K562 (cell line): ENCODE data around the gene OR2AT4. TPM values are rescaled to one million over a fixed set of nuclear protein-coding genes. Genes with fewer than 3 reads are reported as not detected.

Source experiments
- BDP1 ChIP-seq: IDR thresholded peaks from 3 replicates; pipeline ENCODE4 v1.6.1; 2011; ENCODE audit not compliant: insufficient read length, insufficient read depth
- ESRRA ChIP-seq: fragments of 450-650 bp; IDR thresholded peaks from 2 replicates; pipeline ENCODE4 v1.6.1; 2014; ENCODE audit warnings: low read depth, mild to moderate bottlenecking, moderate library complexity, borderline replicate concordance
- HDAC8 ChIP-seq: fragments of 450-650 bp; IDR thresholded peaks from 2 replicates; pipeline ENCODE4 v1.6.1; 2016; ENCODE audit warnings: mild to moderate bottlenecking, missing genetic modification characterization, moderate library complexity, missing compliant biosample characterization
- HNRNPH1 ChIP-seq: fragments of 200-400 bp; formaldehyde crosslinking; optimal IDR thresholded peaks from 2 replicates; pipeline ENCODE3; 2017; ENCODE audit warnings: low read depth, mild to moderate bottlenecking, low read length, moderate library complexity
- IFI16 ChIP-seq: fragments of 250-450 bp; sonication (Bioruptor Pico); IDR thresholded peaks from 2 replicates; pipeline ENCODE4 v2.1.2; 2022; ENCODE audit warnings: mild to moderate bottlenecking, inconsistent platforms
- KDM1A ChIP-seq, 2 experiments: fragments of 450-650 bp; IDR thresholded peaks; 2 replicates each; pipeline ENCODE4 v1.6.1; 2016; ENCODE audit warnings: mild to moderate bottlenecking in 2 of 2
- MED1 ChIP-seq: sonication (generic); formaldehyde crosslinking; IDR thresholded peaks from 2 replicates; pipeline ENCODE4 v1.8.1; 2023; ENCODE audit warnings: missing genetic modification reagents, borderline replicate concordance
- NFE2 ChIP-seq: IDR thresholded peaks from 2 replicates; pipeline ENCODE4 v1.6.1; 2014; ENCODE audit warnings: antibody characterized with exemption, low read depth
- POLR2G ChIP-seq: fragments of 200-400 bp; formaldehyde crosslinking; IDR thresholded peaks from 2 replicates; pipeline ENCODE4 v1.6.1; 2017; ENCODE audit warnings: low read depth, mild to moderate bottlenecking, antibody characterized with exemption, low read length, moderate library complexity
- RBM14 ChIP-seq: fragments of 200-400 bp; formaldehyde crosslinking; IDR thresholded peaks from 2 replicates; pipeline ENCODE4 v1.6.1; 2018; ENCODE audit warnings: low read depth, mild to moderate bottlenecking, low read length, moderate library complexity, borderline replicate concordance; ENCODE audit not compliant: insufficient read depth
- TAF15 ChIP-seq: fragments of 200-400 bp; formaldehyde crosslinking; IDR thresholded peaks from 2 replicates; pipeline ENCODE4 v1.6.1; 2017; ENCODE audit warnings: mild to moderate bottlenecking, low read depth, low read length, moderate library complexity
- XRCC3 ChIP-seq: fragments of 450-650 bp; IDR thresholded peaks from 2 replicates; pipeline ENCODE4 v1.6.1; 2017; ENCODE audit warnings: mild to moderate bottlenecking, moderate library complexity
- ZFP30 ChIP-seq: fragments of 250-450 bp; sonication (Bioruptor Pico); IDR thresholded peaks from 2 replicates; pipeline ENCODE4 v1.8.0; 2022; ENCODE audit warnings: moderate library complexity, mild to moderate bottlenecking, inconsistent platforms, borderline replicate concordance
- ZNF165 ChIP-seq: fragments of 250-450 bp; sonication (Bioruptor Pico); IDR thresholded peaks from 2 replicates; pipeline ENCODE4 v1.4.0; 2020; ENCODE audit warnings: borderline replicate concordance
- ZNF57 ChIP-seq: fragments of 450-650 bp; formaldehyde crosslinking; IDR thresholded peaks from 2 replicates; pipeline ENCODE4 v1.4.0; 2020; ENCODE audit warnings: mild to moderate bottlenecking, moderate library complexity
- polyA plus RNA-seq, 8 experiments: library from polyadenylated mRNA; depleted of rRNA in 4 of 8; stranded (reverse) in 5 of 8; unstranded in 3 of 8; fragments of >200 nt; fragmentation: Nextera tagmentation in 2 of 8; fragmentation: Illumina TruSeq in 1 of 8; extraction: Ambion mirVana in 2 of 8; extraction: Trizol in 1 of 8; gene quantifications; 2 replicates each; pipeline versions ENCODE4 v1.2.1 to v1.2.3, GENCODE V29; 2011 to 2014; ENCODE audit warnings: inconsistent platforms in 1 of 8, missing spikeins in 1 of 8
- total RNA-seq, 7 experiments: library from RNA; depleted of rRNA in 6 of 7; stranded (reverse); fragments of >200 nt in 6 of 7; fragmentation: Illumina TruSeq in 2 of 7; extraction: Trizol in 2 of 7; gene quantifications; 2 replicates each; pipeline versions ENCODE4 v1.2.1 to v1.2.3, GENCODE V29; 2011 to 2021; ENCODE audit warnings: low replicate concordance in 1 of 7
- TF ChIP-seq, protein P1 (sequence below): IDR thresholded peaks from 3 replicates; pipeline ENCODE4 v1.6.1; 2011; ENCODE audit warnings: borderline replicate concordance, mild to moderate bottlenecking, moderate library complexity; ENCODE audit not compliant: insufficient read length; ENCODE audit errors: extremely low read depth
- TF ChIP-seq, protein P2 (sequence below): sonication (generic); formaldehyde crosslinking; IDR thresholded peaks from 2 replicates; pipeline ENCODE4 v1.8.1; 2023; ENCODE audit warnings: mild to moderate bottlenecking, missing genetic modification reagents
- TF ChIP-seq, protein P3 (sequence below): fragments of 450-650 bp; IDR thresholded peaks from 2 replicates; pipeline ENCODE4 v1.6.1; 2016; ENCODE audit warnings: low read depth, mild to moderate bottlenecking, moderate library complexity
- TF ChIP-seq, protein P4 (sequence below): fragments of 450-650 bp; IDR thresholded peaks from 2 replicates; pipeline ENCODE4 v1.6.1; 2017; ENCODE audit warnings: antibody characterized with exemption
- TF ChIP-seq, protein P5 (sequence below): fragments of 200-400 bp; formaldehyde crosslinking; IDR thresholded peaks from 2 replicates; pipeline ENCODE4 v1.6.1; 2017; ENCODE audit warnings: mild to moderate bottlenecking, low read depth, low read length, moderate library complexity

Gene OR2AT4
- total and polyA plus RNA-seq, 9 of the 15 experiments (the other 6 are each of a cell fraction or from before 2014, with no cell fraction given): 0.86 to 3.1 (median 2.0) TPM

DNA sequence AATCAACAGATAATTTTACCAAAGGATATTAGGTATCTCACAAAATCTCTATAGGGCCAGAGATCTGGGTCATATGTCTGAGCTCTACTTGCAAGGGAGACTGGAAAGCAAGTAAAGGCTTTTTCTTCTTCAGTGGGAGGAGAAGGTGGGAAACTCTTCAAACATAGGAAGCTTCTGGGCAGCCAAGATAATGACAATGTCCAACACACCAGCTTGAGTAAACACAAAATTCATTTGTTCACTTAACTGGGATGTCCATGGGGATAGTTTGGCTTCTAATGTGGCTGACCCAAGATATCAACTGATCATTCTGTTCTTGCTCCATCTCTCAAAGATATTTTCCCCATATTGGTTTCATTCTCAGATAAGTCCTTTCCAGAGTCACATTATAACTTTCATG, 37.4 kb downstream of the OR2AT4 start (continued):
- TF ChIP-seq ZNF165 (CRISPR knock-in tag) (no peak), BDP1 (no peak), XRCC3 (no peak), TAF15 (no peak), ZNF57 (CRISPR knock-in tag) (no peak), IFI16 (CRISPR knock-in tag) (no peak), KDM1A (IDR thresholded peaks at IDR 0.05) (peak in 1 of 2 experiments; percentile 34; a peak in 1 of 4 replicates), MED1 (CRISPR knock-in tag) (no peak), HDAC8 (tag) (no peak), NFE2 (no peak), ESRRA (no peak), POLR2G (no peak), RBM14 (no peak), ZFP30 (CRISPR knock-in tag) (no peak), HNRNPH1 (no peak)
- TF ChIP-seq, protein P1, sequence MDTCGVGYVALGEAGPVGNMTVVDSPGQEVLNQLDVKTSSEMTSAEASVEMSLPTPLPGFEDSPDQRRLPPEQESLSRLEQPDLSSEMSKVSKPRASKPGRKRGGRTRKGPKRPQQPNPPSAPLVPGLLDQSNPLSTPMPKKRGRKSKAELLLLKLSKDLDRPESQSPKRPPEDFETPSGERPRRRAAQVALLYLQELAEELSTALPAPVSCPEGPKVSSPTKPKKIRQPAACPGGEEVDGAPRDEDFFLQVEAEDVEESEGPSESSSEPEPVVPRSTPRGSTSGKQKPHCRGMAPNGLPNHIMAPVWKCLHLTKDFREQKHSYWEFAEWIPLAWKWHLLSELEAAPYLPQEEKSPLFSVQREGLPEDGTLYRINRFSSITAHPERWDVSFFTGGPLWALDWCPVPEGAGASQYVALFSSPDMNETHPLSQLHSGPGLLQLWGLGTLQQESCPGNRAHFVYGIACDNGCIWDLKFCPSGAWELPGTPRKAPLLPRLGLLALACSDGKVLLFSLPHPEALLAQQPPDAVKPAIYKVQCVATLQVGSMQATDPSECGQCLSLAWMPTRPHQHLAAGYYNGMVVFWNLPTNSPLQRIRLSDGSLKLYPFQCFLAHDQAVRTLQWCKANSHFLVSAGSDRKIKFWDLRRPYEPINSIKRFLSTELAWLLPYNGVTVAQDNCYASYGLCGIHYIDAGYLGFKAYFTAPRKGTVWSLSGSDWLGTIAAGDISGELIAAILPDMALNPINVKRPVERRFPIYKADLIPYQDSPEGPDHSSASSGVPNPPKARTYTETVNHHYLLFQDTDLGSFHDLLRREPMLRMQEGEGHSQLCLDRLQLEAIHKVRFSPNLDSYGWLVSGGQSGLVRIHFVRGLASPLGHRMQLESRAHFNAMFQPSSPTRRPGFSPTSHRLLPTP: no peak
- TF ChIP-seq, protein P2, sequence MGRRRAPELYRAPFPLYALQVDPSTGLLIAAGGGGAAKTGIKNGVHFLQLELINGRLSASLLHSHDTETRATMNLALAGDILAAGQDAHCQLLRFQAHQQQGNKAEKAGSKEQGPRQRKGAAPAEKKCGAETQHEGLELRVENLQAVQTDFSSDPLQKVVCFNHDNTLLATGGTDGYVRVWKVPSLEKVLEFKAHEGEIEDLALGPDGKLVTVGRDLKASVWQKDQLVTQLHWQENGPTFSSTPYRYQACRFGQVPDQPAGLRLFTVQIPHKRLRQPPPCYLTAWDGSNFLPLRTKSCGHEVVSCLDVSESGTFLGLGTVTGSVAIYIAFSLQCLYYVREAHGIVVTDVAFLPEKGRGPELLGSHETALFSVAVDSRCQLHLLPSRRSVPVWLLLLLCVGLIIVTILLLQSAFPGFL (CRISPR knock-in tag): no peak
- TF ChIP-seq, protein P3, sequence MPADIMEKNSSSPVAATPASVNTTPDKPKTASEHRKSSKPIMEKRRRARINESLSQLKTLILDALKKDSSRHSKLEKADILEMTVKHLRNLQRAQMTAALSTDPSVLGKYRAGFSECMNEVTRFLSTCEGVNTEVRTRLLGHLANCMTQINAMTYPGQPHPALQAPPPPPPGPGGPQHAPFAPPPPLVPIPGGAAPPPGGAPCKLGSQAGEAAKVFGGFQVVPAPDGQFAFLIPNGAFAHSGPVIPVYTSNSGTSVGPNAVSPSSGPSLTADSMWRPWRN: no peak
- TF ChIP-seq, protein P4, sequence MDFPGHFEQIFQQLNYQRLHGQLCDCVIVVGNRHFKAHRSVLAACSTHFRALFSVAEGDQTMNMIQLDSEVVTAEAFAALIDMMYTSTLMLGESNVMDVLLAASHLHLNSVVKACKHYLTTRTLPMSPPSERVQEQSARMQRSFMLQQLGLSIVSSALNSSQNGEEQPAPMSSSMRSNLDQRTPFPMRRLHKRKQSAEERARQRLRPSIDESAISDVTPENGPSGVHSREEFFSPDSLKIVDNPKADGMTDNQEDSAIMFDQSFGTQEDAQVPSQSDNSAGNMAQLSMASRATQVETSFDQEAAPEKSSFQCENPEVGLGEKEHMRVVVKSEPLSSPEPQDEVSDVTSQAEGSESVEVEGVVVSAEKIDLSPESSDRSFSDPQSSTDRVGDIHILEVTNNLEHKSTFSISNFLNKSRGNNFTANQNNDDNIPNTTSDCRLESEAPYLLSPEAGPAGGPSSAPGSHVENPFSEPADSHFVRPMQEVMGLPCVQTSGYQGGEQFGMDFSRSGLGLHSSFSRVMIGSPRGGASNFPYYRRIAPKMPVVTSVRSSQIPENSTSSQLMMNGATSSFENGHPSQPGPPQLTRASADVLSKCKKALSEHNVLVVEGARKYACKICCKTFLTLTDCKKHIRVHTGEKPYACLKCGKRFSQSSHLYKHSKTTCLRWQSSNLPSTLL: no peak
- TF ChIP-seq, protein P5, sequence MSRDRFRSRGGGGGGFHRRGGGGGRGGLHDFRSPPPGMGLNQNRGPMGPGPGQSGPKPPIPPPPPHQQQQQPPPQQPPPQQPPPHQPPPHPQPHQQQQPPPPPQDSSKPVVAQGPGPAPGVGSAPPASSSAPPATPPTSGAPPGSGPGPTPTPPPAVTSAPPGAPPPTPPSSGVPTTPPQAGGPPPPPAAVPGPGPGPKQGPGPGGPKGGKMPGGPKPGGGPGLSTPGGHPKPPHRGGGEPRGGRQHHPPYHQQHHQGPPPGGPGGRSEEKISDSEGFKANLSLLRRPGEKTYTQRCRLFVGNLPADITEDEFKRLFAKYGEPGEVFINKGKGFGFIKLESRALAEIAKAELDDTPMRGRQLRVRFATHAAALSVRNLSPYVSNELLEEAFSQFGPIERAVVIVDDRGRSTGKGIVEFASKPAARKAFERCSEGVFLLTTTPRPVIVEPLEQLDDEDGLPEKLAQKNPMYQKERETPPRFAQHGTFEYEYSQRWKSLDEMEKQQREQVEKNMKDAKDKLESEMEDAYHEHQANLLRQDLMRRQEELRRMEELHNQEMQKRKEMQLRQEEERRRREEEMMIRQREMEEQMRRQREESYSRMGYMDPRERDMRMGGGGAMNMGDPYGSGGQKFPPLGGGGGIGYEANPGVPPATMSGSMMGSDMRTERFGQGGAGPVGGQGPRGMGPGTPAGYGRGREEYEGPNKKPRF: no peak
